HK-2 (cell line): ENCODE data around the gene DPAGT1.
A peak's percentile ranks its signal among the peaks of the same experiment; 100 is the strongest.
"Not testable (repeated sequence)": the region's sequence is repeated elsewhere in the genome, so short reads cannot be mapped to it uniquely, and the experiment has no call there.

Experiments used
- DNase-seq: peaks from one replicate; pipeline ENCODE4 v3.0.0-alpha.2; 2018; ENCODE audit not compliant: unreplicated experiment

Gene DPAGT1

DNA sequence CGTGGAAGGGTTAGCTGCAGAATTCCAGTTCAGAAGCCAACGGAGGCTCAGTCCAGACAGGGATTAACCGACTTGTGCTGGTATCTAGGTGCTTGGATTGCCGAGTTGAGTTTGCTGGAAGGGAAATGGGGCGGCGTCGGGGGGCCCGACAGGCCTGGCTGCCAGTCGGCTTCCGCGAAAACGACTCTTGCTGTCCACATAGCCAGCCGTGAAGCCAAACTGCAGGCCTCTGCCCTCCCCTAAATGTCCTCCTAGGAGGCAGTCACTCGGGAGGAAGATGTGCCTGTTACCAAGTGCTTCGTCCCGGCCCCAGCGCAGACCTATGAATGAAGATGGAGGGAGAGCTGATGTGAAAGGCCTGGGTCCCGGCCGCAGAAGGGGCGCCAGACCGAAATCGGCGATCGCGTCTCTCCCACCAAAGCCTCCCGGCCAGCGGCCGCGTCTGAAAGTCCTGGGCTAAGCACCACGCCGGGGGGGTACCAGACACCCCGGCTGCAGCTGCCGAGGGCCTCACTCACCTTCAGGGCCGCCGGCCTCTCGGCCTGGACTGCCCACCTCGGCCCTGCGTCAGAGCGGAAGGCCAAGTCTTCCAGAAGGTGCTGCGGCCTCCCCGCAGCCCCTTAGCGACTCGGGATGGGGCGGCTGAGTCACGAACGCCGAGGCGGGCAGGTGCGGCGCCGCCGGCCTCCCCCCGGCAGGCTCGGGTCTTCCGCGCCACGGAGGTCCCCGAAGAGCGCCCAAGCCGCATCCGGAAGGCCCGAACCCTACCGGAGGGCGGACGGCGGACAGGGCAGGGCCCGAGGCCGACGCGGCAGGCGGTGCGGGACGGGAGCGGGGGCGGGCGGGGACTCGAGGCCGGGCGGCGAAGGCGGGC, 7.5 kb downstream of the DPAGT1 start:
- DNase-seq, result peak; percentile 38

DNA sequence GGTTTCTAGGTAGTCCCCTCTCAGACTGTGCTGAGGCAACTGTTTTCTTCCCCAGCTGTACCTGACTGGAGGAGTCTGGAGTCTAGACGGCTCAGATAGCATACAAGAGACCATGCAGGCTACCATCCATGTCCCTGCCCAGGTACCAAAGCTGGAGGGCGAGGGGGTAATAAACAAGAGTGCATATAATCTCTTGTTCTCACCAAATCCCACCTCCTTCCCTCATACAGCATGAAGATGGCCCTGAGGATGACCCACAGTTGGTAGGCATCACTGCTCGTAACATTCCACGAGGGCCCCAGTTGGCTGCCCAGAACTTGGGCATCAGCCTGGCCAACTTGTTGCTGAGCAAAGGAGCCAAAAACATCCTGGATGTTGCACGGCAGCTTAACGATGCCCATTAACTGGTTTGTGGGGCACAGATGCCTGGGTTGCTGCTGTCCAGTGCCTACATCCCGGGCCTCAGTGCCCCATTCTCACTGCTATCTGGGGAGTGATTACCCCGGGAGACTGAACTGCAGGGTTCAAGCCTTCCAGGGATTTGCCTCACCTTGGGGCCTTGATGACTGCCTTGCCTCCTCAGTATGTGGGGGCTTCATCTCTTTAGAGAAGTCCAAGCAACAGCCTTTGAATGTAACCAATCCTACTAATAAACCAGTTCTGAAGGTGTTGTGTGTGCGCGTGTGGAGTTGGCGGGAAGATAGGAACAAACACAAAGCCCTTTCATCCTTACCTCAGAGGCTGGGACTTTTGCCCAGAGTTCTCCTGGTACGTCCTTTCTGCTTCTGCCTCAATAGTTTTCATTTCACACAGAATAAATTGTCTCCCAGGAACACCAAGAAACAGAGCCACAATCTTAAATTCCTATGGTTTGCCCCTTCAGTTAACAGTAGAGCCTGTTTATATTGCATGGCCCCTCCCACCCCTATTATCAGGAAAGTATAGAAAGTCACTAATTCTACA, 8.5 kb downstream of the DPAGT1 start:
- no peak for DNase-seq

DNA sequence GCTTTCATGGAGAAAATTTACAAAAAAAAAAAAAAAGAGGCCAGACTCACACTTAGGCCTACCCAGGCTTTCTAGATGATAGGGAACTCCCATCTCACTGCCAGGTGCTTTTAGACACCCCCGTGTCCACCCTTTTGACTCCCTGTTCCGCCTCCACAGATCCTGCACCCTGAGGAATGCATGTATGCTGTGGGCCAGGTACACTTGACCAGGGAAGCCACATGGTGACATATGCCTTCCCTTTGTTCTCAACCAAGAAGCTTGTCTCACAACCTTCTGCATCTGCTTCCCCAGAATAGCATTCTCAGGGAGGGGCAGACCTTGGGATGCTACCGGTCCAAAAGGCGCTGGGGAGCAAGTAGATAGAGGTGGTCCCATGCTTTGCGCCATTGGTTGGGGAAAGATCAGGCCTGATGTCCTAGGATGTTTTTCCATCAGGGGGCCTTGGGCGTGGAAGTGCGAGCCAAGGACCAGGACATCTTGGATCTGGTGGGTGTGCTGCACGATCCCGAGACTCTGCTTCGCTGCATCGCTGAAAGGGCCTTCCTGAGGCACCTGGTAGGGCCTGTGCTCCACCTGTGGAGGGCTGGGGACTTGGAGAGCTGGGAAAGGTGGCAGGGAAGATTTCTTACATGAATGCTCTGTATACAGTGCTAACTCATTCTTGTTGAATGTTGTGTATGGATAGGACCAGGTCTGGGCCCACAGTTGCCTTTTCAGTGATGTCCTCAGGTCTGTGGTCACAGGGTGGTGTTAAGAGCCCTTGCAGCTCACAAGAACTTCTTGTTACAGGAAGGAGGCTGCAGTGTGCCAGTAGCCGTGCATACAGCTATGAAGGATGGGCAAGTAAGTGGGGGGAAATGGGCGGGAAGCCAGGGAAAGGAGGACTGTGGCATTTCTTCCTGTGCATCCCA, 9.4 kb downstream of the DPAGT1 start:
- DNase-seq, result no peak

DNA sequence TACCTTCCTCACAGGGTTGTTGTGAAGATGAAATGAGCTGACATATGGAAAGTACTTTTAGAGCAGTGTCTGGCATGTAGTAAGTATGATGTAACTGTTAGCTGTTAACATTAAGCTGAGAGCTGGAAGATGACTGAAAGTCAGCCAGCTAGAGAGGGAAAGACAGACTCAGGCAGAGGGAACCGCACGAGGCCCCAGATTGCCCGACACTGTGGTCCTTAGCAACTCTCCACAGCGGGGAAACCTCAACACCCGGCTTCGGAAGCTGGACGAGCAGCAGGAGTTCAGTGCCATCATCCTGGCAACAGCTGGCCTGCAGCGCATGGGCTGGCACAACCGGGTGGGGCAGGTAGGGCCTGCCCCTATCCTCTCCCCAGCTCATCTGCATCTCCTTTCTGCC, 10.5 kb downstream of the DPAGT1 start:
- DNase-seq, result no peak

DNA sequence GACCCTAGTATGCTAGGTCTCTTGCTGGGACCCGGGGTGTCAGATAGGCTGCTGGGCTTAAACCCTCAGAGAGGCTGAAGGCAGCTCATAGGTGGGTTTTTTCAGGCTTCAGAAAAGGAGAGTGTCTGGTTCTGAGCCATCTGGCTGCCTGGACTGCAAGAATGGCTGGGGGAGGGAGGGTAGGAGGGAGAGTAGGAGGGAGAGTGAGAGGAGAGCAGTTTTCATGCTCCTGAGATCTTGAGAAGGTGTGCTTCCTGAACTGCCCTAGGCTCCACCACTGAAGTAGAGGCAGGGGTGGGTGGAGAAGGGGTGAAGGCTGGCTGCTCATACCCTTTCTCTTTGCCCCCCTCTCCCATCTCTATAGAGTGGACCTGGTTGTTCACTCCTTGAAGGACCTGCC, 12.3 kb downstream of the DPAGT1 start:
- DNase-seq, result no peak

DNA sequence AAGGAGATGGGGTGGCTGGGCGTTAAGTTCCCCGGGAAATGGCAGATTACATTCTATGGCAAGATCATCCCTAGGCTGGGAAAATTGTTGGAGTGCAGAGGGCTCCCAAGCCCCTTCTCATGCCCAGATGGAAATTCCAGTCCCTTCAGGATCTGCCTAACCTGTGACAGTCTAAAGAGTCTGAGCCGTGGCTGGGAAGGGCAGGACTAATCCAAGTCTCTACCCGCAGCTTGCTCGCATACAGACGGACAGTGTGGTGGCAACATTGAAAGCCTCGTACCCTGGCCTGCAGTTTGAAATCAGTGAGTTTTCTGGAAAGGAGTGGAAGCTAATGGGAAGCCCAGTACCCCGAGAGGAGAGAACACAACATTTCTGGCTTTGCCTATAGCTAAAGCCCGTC, 13.2 kb downstream of the DPAGT1 start:
- DNase-seq, result no peak

DNA sequence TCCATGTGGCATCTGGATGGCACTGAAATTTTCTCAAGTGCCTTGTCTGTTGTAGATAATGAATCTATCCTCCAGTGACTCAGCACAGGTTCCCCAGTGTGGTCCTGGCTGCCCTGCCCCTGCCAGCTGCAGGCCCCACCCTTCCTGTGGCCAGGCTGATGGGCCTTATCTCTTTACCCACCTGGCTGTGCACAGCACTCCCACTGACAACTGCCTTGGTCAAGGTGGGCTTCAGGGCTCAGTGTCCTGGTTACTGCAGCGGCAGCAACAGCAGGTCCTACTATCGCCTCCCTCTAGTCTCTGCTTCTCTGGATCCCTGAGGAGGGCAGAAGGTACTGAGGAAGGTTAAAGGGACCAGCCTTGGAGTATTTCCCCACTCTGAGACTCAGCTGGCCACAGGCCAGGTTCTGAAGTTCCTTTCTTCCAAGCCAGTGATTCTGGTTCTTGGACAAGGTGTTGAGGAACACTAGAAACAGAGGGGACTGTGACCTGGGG, 13.9 kb downstream of the DPAGT1 start:
- no peak for DNase-seq

DNA sequence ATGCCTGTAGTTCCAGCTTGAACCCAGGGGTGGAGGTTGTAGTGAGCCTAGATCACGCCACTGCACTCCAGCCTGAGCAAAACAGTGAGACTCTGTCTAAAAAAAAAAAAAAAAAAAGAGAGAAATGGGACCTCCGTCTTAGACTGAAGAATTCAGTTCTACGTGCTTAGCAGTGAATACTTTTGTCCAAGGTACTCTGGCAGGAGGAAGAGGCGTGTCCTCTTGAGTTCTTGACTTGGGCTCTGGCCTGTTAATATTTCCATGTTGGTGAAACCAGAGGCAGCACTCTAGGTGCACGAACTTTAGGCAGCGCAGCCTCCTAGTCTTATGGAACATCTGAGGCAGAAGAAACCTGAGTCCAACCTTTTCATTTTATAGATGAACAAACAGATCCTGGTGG, 14.5 kb downstream of the DPAGT1 start:
- DNase-seq, result no peak

DNA sequence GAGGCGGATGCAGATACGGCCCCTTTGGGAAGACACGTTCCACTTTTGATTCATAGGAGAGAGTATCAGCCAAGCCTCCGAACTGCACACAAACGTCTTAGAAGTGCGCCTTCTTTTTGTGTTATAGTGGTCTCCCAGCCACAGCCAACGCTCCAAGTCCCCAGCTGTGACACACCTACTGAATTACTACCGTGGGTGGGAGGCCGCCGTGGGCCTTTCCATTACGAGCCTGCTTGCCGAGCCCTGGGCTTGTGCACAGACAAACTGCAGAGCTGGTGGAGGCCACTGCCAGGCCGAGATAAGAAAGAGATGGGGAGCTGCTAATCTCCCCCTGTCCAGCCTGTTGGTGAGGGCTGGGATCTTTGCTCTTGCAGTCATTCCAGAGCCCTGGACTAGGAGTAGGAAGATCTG, 16.2 kb downstream of the DPAGT1 start:
- no peak for DNase-seq

DNA sequence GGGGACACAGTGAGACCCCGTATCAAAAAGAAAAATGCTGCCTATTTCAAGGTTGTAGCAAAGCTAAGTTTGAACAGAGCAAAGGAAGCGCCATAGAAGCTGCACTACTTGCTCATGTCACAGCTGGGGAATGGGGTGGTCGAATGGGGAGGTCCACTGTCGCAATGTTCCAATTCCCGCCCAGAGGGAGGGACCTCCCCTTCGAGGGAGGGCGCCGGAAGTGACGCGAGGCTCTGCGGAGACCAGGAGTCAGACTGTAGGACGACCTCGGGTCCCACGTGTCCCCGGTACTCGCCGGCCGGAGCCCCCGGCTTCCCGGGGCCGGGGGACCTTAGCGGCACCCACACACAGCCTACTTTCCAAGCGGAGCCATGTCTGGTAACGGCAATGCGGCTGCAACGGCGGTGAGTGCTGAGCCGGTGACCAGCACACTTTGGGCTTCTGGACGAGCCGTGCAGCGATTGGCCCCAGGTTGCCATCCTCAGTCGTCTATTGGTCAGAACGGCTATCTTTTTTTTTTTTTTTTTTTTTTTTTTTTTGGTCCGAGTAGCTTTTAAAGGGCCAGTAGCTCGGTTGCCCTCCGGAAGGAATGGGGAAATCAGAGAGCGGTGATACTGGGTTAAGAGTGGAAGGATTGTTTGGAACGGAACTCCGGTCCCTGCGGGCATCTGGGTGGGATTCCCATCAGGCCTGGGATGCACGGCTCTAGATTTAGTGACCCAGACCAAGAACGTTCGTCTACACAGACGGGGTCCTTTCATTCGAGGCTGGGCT, 16.8 kb downstream of the DPAGT1 start, which contains the start of gene HMBS:
HMBS (plus strand) TSS at position 219 of the 774 bp plus-strand sequence; CDS start at position 372, 153 bp downstream.
- peak; percentile 87 for DNase-seq

DNA sequence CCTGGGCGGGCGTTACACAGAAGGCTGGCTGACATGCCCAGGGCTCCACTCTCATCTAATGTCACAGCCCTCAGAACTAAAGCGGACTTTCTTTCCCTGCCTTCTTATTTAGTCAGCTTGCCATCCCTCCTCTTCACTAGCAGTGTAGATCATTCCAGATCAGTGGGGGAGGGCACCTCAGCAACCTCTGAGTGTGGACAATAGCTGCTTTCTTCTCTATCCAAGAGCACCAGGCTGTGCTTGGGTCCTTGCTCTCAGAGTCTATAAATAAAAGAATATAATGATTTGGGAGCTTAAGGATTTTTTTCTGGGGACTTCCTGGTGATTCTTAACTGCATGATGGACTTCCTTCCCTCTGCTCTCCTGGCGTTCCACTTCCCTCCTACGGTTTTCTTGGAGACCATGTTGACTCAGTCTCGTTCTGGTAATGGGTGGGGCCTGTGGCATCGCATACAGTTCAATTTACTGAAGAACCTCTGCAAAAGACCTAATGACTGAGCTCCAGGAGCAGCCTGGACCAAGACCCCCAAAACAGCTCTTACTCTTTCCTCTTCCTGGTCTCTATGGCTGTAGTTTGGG, 19.9 kb downstream of the DPAGT1 start:
- no peak for DNase-seq

DNA sequence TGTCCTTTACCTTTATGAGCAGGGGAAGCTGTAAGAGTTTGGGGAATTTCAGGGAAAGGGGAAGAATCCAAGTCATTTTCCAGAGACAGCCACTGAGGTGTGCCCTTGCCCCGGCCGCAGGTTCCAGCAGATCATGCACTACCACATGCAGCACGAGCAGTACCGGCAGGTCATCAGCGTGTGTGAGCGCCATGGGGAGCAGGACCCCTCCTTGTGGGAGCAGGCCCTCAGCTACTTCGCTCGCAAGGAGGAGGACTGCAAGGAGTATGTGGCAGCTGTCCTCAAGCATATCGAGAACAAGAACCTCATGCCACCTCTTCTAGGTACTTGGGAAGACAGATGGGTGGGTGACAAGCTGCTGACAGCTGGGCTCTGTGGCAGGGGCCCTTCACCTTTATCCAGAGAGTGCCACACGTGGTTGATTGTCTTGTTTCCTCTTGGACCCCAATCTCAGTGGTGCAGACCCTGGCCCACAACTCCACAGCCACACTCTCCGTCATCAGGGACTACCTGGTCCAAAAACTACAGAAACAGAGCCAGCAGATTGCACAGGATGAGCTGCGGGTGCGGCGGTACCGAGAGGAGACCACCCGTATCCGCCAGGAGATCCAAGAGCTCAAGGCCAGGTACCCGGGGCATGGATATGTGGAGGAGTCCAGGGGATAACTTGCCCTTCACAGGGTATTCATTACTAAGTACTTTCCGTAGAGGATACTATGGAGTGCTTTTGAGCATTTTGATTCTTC, 22.8 kb downstream of the DPAGT1 start:
- no peak for DNase-seq

DNA sequence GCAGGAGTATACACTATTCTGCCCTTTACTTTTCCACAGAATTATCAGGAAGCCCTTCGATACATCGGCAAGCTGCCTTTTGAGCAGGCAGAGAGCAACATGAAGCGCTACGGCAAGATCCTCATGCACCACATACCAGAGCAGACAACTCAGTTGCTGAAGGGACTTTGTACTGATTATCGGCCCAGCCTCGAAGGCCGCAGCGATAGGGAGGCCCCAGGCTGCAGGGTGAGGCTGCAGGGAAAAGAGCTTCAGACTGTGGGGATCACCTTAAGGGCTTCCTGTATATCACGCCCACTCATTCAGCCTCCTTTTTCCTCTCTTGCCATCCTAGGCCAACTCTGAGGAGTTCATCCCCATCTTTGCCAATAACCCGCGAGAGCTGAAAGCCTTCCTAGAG, 23.8 kb downstream of the DPAGT1 start:
- no peak for DNase-seq

DNA sequence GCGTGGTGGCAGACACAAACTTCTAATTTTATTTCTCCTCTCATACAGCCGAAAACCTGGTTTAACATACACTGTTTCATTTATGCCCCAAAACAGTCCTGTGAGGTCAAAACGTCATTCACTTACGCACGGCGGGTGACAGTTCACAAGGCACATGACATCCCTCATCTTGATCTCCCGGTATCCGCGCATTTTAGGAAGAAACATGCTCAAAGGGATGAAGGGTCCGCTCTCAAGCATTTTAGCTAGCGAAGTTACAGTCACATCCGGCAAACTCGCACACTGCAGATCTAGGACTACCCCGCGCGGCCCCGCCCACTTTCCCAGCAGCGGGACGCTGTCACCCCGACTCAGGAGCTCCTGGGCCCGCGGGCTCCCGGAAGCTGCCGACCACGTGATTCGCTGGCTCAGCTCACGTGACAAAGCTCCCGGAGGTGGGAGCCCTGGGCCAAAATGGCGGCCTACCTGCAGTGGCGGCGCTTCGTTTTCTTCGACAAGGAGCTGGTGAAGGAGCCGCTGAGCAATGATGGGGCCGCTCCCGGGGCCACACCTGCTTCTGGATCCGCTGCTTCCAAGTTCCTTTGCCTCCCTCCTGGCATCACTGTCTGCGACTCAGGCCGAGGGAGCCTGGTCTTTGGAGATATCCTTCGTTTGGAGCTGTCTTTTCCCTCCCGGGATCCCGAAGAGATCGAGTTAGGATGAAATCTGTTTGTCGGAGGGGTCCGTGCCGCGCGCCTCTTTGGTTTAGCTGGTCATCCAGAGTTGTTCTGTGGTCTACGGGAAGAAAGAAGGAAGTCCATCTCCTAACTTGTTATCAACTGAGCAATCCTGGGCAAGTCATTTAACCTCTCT, 34.1 kb downstream of the DPAGT1 start, which contains the start of gene VPS11:
VPS11 (plus strand) TSS at position 448 of the 852 bp plus-strand sequence; CDS start at position 454, 6 bp downstream.
- DNase-seq, result peak; percentile 92

DNA sequence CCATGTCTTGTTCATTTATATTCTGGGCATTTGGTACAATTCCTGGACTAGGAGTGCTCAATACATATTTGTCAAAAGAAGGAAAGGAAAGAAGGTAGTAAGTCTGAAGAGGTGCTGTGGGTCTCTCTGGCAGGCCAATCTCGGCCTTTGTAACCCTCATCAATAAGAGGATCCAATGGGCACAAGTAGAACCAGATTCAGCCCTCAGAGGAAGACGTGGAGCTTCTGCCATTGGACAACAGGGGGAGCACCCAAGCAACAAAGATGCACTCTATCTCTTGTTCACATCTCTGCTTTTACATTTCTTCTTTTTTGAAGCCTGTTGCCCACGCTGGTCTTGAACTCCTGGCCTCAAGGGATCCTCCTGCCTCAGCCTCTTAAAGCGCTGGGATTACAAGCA, 36.3 kb downstream of the DPAGT1 start:
- no peak for DNase-seq

DNA sequence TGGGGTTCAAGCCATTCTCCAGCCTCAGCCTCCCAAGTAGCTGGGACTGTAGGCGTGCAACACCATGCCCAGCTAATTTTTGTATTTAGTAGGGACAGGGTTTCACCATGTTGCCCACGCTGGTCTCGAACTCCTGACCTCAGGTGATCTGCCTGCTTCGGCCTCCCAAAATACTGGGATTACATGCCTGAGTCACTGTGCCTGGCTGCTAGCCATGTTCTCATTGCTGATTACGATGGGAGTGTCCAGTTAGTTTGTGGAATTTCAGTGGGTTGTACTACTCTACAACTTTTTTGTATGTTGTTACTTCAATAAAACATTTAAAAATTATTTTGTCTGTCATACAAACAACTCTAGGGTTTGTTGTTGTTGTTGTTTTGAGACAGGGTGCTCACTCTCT, 38.9 kb downstream of the DPAGT1 start:
- no peak for DNase-seq

DNA sequence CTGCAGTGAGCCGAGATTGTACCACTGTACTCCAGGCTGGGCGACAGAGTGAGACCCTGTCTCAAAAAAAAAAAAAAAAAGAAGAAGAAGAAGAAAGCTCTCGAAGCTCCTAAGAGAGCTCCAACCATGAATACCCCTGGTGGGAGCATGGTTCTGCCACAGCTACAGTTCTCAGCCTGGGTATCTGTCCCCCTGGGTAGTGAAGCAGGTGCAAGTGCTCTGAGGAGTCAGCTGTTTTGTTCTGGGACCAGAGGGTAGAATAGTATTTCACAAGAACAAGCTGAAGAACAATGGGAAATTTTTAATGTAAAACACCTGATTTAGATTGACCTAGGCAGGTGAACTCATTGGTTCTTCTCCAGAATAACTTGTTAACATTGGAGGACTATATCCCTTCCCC, 40.4 kb downstream of the DPAGT1 start:
- no peak for DNase-seq

DNA sequence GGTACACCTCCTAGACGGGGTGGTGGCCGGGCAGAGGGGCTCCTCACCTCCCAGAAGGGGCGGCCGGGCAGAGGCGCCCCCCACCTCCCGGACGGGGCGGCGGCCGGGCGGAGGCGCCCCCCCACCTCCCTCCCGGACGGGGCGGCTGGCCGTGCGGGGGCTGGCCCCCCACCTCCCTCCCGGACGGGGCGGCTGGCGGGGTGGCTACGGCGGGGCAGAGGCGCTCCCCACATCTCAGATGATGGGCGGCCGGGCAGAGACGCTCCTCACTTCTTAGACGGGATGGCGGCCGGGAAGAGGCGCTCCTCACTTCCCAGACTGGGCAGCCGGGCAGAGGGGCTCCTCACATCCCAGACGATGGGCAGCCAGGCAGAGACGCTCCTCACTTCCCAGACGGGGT, 42.5 kb downstream of the DPAGT1 start:
- DNase-seq, result not testable (repeated sequence)
